ENCODE data around the gene NEURL2. TPM values are rescaled to one million over a fixed set of nuclear protein-coding genes. Genes with fewer than 3 reads are reported as not detected.

Gene NEURL2
- total RNA-seq, 1 donor from 2014 or later = 7.4 TPM

DNA sequence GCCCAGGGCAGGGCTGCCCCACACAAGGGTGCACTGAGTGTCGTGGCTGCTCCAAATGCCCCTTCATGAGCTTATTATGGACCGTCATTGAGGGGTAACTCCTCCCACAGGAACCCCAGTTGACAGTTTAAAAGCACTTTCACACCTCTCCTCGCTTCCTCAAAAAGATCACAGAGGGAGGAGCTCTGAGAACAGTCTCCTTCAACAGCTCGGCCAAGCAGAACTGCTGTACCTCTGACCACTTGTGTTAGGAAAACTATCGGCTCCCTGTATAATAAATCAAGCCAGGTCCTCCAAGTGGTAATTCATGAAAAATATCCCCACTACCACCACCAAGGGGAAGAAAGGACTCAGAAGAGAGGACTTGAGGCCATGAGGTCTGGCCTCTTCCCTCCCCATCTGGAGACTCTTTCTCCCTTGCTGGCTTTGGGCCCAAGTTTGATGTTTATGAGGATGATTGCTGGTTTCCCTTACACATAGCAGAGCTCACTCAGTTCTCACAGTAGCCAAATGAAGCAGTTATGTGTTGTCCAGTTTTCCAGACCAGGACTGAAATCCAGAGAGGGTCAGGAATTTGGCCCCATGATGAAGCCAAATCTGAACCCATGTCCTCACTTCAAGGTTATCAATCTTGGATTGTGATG is 48.7 kb downstream of the NEURL2 start:
- Mint-ChIP-seq H3K9me3 (ENCODE audit: unreplicated experiment) (no peaks in the 10 kb centered on the region), H3K27ac (ENCODE audit: unreplicated experiment) (peak overlapping the region; percentile 23), H3K36me3 (ENCODE audit: unreplicated experiment) (peaks cover 24% of the 10 kb centered on the region), H3K27me3 (ENCODE audit: unreplicated experiment) (no peaks in the 10 kb centered on the region), H3K4me3 (ENCODE audit: unreplicated experiment) (no peak overlapping the region), H3K4me1 (ENCODE audit: unreplicated experiment) (peaks cover 1% of the 10 kb centered on the region)
- TF ChIP-seq, protein P1, sequence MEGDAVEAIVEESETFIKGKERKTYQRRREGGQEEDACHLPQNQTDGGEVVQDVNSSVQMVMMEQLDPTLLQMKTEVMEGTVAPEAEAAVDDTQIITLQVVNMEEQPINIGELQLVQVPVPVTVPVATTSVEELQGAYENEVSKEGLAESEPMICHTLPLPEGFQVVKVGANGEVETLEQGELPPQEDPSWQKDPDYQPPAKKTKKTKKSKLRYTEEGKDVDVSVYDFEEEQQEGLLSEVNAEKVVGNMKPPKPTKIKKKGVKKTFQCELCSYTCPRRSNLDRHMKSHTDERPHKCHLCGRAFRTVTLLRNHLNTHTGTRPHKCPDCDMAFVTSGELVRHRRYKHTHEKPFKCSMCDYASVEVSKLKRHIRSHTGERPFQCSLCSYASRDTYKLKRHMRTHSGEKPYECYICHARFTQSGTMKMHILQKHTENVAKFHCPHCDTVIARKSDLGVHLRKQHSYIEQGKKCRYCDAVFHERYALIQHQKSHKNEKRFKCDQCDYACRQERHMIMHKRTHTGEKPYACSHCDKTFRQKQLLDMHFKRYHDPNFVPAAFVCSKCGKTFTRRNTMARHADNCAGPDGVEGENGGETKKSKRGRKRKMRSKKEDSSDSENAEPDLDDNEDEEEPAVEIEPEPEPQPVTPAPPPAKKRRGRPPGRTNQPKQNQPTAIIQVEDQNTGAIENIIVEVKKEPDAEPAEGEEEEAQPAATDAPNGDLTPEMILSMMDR (IDR thresholded peaks at IDR 0.05) = no peak
- no peak for DNase-seq (ENCODE audit: extremely low spot score, unreplicated experiment)

DNA sequence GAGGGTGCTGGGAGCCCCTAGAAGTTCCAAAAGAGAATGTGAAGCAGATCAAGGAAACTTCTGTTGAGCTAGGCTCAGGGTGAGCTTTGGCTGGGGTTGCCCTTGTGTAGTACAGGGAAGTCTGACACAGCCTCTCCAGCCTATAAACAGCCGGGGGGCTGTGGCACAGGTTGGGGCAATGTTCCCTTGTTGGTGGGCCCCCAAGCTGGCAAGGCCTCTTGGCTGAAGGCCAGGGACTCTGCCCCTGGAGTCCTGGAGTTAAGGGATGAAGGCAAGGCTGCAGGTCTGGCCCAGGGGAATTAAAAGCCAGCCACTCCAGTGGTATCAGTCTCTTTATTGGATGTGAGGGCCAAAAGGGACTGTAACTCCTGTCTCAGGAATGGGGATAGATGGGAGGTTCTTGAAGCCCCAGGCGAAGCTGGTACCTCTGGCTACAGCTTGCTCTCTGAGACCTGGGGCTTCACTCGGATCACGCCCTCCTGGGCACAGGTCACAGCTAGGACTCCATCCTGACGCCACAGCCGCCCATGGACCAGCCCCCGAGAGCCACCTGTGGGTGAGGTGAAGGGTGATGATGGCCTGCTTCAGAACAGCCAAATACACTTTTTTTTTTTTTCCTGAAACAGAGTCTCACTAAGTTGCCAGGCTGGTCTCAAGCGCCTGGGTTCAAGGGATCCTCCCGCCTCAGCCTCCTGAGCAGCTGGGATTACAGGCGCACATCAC is 49.4 kb downstream of the NEURL2 start:
- TF ChIP-seq, protein P1 (IDR thresholded peaks at IDR 0.05) = no peak
- no peaks in the 10 kb centered on the region for H3K27me3 Mint-ChIP-seq (ENCODE audit: unreplicated experiment)
- peaks cover 8% of the 10 kb centered on the region for H3K4me1 Mint-ChIP-seq (ENCODE audit: unreplicated experiment)
- no peaks in the 10 kb centered on the region for H3K9me3 Mint-ChIP-seq (ENCODE audit: unreplicated experiment)
- no peak overlapping the region for H3K27ac Mint-ChIP-seq (ENCODE audit: unreplicated experiment)
- H3K4me3 Mint-ChIP-seq (ENCODE audit: unreplicated experiment) = no peak overlapping the region
- DNase-seq (ENCODE audit: extremely low spot score, unreplicated experiment) = no peak
- H3K36me3 Mint-ChIP-seq (ENCODE audit: unreplicated experiment) = peaks cover 24% of the 10 kb centered on the region

DNA sequence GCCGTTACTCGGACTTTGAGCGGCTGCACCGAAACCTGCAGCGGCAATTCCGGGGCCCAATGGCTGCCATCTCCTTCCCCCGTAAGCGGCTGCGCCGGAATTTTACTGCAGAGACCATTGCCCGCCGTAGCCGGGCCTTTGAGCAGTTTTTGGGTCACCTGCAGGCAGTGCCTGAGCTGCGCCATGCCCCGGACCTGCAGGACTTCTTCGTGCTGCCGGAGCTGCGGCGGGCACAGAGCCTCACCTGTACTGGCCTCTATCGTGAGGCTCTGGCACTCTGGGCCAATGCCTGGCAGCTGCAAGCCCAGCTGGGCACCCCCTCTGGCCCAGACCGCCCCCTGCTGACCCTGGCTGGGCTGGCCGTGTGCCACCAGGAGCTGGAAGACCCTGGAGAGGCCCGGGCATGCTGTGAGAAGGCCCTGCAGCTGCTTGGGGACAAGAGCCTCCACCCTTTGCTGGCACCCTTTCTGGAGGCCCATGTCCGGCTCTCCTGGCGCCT is 50.3 kb downstream of the NEURL2 start:
- H3K9me3 Mint-ChIP-seq (ENCODE audit: unreplicated experiment) = no peaks in the 10 kb centered on the region
- peaks cover 22% of the 10 kb centered on the region for H3K36me3 Mint-ChIP-seq (ENCODE audit: unreplicated experiment)
- H3K4me3 Mint-ChIP-seq (ENCODE audit: unreplicated experiment) = no peak overlapping the region
- TF ChIP-seq, protein P1 (IDR thresholded peaks at IDR 0.05) = no peak
- no peak overlapping the region for H3K27ac Mint-ChIP-seq (ENCODE audit: unreplicated experiment)
- DNase-seq (ENCODE audit: extremely low spot score, unreplicated experiment) = no peak
- H3K4me1 Mint-ChIP-seq (ENCODE audit: unreplicated experiment) = peaks cover 13% of the 10 kb centered on the region
- no peaks in the 10 kb centered on the region for H3K27me3 Mint-ChIP-seq (ENCODE audit: unreplicated experiment)

Other genes starting within 250 kb of the NEURL2 start
- gene WFDC11, start 221.0 kb downstream of the NEURL2 start, total RNA-seq = not detected in 2 replicates
- not detected in 2 replicates for gene WFDC13, start 189.2 kb downstream of the NEURL2 start, total RNA-seq
- not detected in 2 replicates for gene WFDC10B, start 186.2 kb downstream of the NEURL2 start, total RNA-seq
- not detected in 2 replicates for gene SPINT4, start 168.9 kb downstream of the NEURL2 start, total RNA-seq
- gene WFDC3, start 99.3 kb downstream of the NEURL2 start, total RNA-seq = 0.91 TPM in 1 of 2 replicates, not detected in the other
- 23.2 and 30.0 TPM in 2 replicates for gene DNTTIP1, start 99.3 kb downstream of the NEURL2 start, total RNA-seq
- 21.3 and 21.9 TPM in 2 replicates for gene UBE2C, start 78.6 kb downstream of the NEURL2 start, total RNA-seq
- gene TNNC2, start 63.9 kb downstream of the NEURL2 start, total RNA-seq = 1.2 TPM in 1 of 2 replicates, not detected in the other
- gene SNX21, start 57.4 kb downstream of the NEURL2 start, total RNA-seq = 24.4 and 25.6 TPM in 2 replicates
- 23.6 and 23.9 TPM in 2 replicates for gene ACOT8, start 33.8 kb downstream of the NEURL2 start, total RNA-seq
- 3.9 and 4.4 TPM in 2 replicates for gene ZSWIM3, start 33.6 kb downstream of the NEURL2 start, total RNA-seq
- gene ZSWIM1, start 10.0 kb downstream of the NEURL2 start, total RNA-seq = 12.6 and 13.3 TPM in 2 replicates
- gene SPATA25, start 3.6 kb downstream of the NEURL2 start, total RNA-seq = 2.9 TPM in 2 replicates
- 310 and 318 TPM in 2 replicates for gene CTSA, start 127 bp upstream of the NEURL2 start, total RNA-seq
- 195 and 211 TPM in 2 replicates for gene PLTP, start 20.9 kb upstream of the NEURL2 start, total RNA-seq
- gene PCIF1, start 43.5 kb upstream of the NEURL2 start, total RNA-seq = 34.6 and 42.1 TPM in 2 replicates
- gene ZNF335, start 81.0 kb upstream of the NEURL2 start, total RNA-seq = 23.9 and 24.6 TPM in 2 replicates
- not detected in 2 replicates for gene MMP9, start 117.7 kb upstream of the NEURL2 start, total RNA-seq
- gene SLC12A5, start 138.0 kb upstream of the NEURL2 start, total RNA-seq = 1.7 TPM in 1 of 2 replicates, not detected in the other
- gene NCOA5, start 198.8 kb upstream of the NEURL2 start, total RNA-seq = 29.8 and 39.0 TPM in 2 replicates
- gene CD40, start 227.1 kb upstream of the NEURL2 start, total RNA-seq = 1.6 and 2.2 TPM in 2 replicates

All from osteocyte (in vitro differentiated cells).